HT-29 (cell line): ENCODE measurements around the gene TIPRL. TPM values are rescaled to one million over a fixed set of nuclear protein-coding genes. Genes with fewer than 3 reads are reported as not detected.
"Not testable (repeated sequence)": the region's sequence is repeated elsewhere in the genome, so short reads cannot be mapped to it uniquely, and the experiment has no call there.

Experiments
- DNase-seq: peaks from one replicate; pipeline ENCODE4 v3.0.0-alpha.2; 2015; ENCODE audit warnings: low spot score
- total RNA-seq: library from RNA; depleted of rRNA; stranded (reverse); fragments of >200 nt; shearing (Covaris generic); gene quantifications from 2 replicates; pipeline ENCODE4 v1.2.3, GENCODE V29; 2014; rRNA removed

The TIPRL gene
- 10.7 and 16.6 TPM in 2 replicates for total RNA-seq

- peak; percentile 96 for DNase-seq
Measured at GRCh38 chr1:168178638-168179437, at the start of gene TIPRL. TIPRL (plus strand) TSS chr1:168178962; CDS start chr1:168179078, 116 bp downstream.

GRCh38 chr1:168129933-168130332 is 48.8 kb upstream of the TIPRL start:
- DNase-seq = no peak

- no peak for DNase-seq
Measured at GRCh38 chr1:168134132-168134531, 44.6 kb upstream of the TIPRL start.

- DNase-seq = no peak
Measured at GRCh38 chr1:168134642-168135041, 44.1 kb upstream of the TIPRL start.

GRCh38 chr1:168135116-168135920 is 43.4 kb upstream of the TIPRL start:
- no peak for DNase-seq

- DNase-seq = no peak
Measured at GRCh38 chr1:168135921-168136708, 42.6 kb upstream of the TIPRL start.

GRCh38 chr1:168136709-168137514 is 41.9 kb upstream of the TIPRL start, which contains the start of gene GPR161:
GPR161 (minus strand) TSS chr1:168136930; CDS start chr1:168104850, 32,080 bp downstream.
- DNase-seq = peak; percentile 12

GRCh38 chr1:168137515-168137821 is 41.3 kb upstream of the TIPRL start:
- no peak for DNase-seq

GRCh38 chr1:168138134-168138533 is 40.6 kb upstream of the TIPRL start:
- no peak for DNase-seq

GRCh38 chr1:168139070-168139469 is 39.7 kb upstream of the TIPRL start:
- DNase-seq = no peak

GRCh38 chr1:168141871-168142385 is 36.8 kb upstream of the TIPRL start:
- DNase-seq = no peak

- peak; percentile 86 for DNase-seq
Measured at GRCh38 chr1:168145184-168146159, 33.3 kb upstream of the TIPRL start.

GRCh38 chr1:168146160-168146539 is 32.6 kb upstream of the TIPRL start:
- no peak for DNase-seq

GRCh38 chr1:168146626-168147025 is 32.1 kb upstream of the TIPRL start:
- DNase-seq = no peak

- no peak for DNase-seq
Measured at GRCh38 chr1:168148916-168149315, 29.8 kb upstream of the TIPRL start.

- no peak for DNase-seq
Measured at GRCh38 chr1:168150283-168150682, 28.5 kb upstream of the TIPRL start.

- DNase-seq = no peak
Measured at GRCh38 chr1:168151935-168152334, 26.8 kb upstream of the TIPRL start.

- not testable (repeated sequence) for DNase-seq
Measured at GRCh38 chr1:168154707-168155106, 24.1 kb upstream of the TIPRL start.

- no peak for DNase-seq
Measured at GRCh38 chr1:168155910-168156309, 22.9 kb upstream of the TIPRL start.

- no peak for DNase-seq
Measured at GRCh38 chr1:168157638-168158037, 21.1 kb upstream of the TIPRL start.
